ENCODE results near the gene SHISAL2B. TPM values are rescaled to one million over a fixed set of nuclear protein-coding genes. Genes with fewer than 3 reads are reported as not detected.

SHISAL2B gene
- polyA plus RNA-seq, 3 donors: 0.37 TPM; not detected in 2

Other genes starting within 250 kb of the SHISAL2B start
- 1 to 10 TPM; 5.5 to 7.2 (median 7.2) TPM for gene RGS7BP, start 184.5 kb upstream of the SHISAL2B start, polyA plus RNA-seq (ENCODE audit: insufficient read length in 3 of 3)
- gene SREK1IP1, start 78.2 kb downstream of the SHISAL2B start, polyA plus RNA-seq (ENCODE audit: insufficient read length in 3 of 3): 10 to 100 TPM; 17.9 to 23.4 (median 19.7) TPM
- gene CWC27, start 78.4 kb downstream of the SHISAL2B start, polyA plus RNA-seq (ENCODE audit: insufficient read length in 3 of 3): 10 to 100 TPM; 32.6 to 46.3 (median 39.8) TPM

Data from renal cortex interstitium (tissue), 3 donors.